COLO668 (cell line): ENCODE results near the gene NSL1.
"Not testable (repeated sequence)": the region's sequence is repeated elsewhere in the genome, so short reads cannot be mapped to it uniquely, and the experiment has no call there.

Experiments used
- DNase-seq: peaks from one replicate; lab custom pipeline; 2025; ENCODE audit not compliant: unreplicated experiment; lab: John Stamatoyannopoulos, UW

NSL1 gene

DNA sequence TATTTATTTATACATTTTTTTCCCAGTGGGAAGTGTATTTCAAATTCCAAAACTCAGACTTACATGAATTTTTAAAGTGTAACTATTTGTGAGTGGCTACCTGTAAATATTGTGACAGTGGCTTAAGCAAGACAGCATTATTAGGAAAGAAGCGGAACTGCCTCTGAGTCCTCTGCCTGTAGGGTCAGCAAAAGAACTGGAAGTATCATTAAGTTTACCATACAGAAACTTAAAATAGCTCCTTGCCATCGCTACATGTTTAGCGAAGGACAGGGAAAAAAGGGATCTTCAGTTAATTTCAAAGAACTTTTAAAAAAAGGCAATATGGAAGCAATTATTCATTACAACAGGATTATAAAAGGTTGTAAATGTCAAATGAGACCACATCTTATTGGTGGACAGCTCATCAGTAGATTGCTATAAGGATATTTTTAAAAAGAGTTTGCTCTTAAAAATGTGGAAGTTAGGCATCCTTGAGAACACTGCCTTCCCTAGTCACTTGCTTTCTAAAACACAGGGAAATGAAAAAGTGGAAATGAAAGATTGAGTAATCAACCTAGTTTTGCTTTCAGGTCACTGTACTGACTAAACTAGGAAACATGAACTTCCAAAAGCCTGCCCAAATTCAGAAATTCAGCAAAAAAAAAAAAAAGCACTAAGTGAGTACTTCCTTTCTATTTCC lies 39.2 kb downstream of the NSL1 start:
- no peak for DNase-seq

DNA sequence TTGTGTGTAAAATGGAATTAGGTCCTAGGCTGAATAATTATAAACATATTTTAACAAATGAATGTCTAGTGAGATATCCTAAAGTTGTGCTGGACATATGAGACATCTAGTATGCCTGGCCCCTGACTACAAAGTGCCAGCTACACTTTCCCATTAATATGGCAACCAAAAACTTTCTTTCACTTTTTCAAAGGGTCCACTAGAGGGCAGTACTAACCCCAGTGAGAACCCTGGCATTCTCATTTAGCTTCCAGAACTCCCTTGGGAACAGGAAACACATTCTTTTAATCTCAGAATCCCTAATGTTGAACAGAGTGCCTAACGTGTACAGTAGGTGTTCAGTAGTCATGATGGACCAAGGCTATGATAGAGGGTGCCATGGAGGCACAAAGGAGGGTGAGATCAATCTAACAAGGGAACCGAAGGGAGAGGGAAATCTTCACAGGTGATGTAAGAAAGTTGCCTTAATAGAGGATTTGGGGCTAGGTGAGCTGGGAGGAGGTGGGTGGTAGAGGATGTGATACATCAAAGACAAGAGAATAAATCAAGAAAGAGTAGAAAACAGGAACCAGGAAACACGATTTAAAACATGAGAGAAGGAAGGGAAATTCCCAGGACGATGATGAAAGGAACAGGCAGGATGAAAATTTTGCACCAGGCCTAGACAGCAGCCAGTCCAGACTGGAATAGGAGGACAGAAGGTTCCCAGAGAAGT lies 41.6 kb downstream of the NSL1 start:
- DNase-seq, result peak; percentile 25

DNA sequence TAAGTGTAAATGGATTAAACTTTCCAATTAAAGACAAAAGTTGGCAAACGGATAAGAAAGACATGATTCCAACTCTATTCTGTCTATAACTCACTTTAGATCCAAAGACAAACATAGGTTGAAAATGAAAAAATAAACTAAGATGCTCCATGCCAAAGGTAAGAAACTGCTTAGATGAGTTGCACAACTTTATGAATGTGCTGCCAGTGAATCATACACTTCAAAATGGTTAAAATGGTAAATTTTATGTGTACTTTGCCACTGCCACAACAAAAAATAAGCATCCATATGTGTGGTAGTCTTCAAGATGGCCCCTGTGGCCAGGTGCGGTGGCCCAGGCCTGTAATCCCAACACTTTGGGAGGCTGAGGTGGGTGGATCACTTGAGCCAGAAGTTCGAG lies 45.0 kb downstream of the NSL1 start:
- DNase-seq, result no peak

DNA sequence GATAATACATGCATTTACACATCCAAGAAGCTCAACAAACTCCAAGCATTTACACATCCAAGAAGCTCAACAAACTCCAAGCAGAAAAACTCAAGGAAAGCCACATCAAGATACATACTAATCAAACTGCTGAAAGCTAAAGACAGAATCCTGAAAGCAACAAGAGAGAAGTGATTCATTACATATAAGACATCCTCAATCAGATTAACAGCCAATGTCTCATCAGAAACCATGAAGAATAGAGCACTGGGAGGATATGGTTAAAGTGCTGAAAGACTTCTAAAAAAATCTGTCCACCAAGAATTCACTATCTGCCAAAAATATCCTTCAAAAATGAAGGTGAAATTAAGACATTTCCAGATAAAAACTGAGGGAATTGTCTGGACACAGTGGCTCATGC lies 46.3 kb downstream of the NSL1 start:
- no peak for DNase-seq

DNA sequence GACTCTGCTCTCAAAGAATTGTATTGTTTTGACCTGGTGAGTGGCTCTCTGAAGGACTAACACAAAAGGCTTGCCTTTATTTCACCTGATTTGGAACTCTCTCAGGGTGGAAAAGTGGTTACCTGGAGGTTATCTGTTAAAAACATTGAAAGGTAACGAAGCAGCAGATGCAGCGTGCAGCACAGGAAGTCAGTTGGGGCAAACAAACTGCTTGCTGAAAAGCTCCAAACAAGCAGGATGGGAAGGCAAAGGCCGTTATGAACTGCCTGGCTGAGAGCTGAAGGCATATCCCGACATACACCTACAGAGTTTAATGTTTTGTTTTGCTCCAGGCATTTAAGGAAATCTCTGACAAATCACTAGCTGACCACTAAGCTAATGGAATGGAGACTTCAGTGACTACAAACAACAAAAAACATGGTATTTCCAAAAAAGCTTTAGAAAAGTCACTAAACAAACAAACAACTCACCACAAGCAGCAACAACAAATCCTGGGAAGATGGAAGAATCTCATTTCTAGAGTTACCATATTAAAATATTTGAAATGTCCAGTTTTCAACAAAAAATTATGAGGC lies 47.6 kb downstream of the NSL1 start:
- no peak for DNase-seq

DNA sequence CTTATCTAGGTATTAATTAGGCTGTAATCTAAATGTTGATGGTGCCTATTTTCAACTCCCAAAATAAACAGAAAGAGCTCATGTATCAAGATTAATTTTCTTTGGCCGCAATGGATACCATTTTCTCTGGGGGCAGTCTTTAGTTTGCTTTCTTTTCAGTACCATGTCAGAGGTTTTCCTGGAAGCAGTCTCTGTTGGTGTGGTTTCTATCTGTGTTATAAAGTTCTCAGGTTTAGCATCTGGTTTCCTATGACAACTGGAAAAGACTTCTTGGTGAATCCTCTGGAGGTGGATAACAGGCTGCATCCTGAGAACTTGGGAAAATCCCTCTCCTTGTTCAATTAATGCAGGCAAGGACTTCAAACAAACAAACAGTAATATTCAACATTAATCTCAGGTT lies 53.2 kb downstream of the NSL1 start:
- no peak for DNase-seq

DNA sequence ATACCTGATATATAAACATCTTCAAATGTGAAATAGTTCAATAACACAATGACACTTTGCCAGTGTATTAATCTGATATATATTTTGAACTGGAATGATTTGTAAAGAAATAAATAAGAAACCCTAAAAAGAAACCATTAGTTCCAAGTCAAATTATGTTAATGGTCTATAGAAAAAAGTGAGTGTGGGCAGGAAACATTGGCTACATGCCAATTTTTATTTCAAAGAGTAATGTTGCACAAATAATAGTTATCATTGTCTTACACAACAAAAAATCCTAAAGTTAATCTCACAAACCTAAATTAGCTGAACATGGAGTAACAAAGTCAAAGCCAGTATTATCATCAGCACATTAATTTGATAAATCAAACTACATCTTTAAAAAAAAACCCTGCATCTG lies 54.0 kb downstream of the NSL1 start:
- no peak for DNase-seq

DNA sequence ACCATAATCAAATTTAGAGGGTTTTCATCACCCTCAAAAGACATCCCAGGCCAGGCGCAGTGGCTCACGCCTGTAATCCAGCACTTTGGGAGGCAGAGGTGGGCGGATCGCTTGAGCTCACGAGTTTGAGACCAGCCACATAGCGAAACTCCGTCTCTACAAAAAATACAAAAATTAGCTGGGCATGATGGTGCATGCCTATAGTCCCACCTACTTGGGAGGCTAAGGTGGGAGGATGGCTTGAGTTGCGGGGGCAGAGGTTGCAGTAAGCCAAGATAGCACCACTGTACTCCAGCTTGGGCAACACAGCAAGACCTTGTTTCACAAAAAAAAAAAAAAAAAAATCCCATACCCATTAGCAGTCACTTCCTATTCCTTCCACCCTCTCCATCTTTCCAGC lies 58.5 kb downstream of the NSL1 start:
- DNase-seq, result no peak

DNA sequence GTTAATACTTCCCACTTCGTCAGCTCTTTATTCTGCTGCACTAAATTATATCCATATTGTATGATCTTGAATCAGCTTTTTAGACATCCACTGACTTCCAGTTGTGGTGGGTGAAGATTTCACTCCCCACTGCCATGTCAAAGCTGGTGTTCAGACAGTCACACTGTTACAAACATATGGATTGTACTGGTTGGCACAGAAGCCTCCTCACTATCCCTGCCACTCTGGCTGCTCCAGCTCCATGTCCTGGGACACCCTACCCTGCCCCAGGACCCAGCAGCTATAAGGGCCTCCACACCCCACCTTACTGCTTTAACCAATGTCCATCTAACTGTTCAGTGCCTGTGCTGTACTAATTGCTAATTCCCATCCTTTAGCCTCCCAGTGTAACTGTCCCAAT lies 59.9 kb downstream of the NSL1 start:
- no peak for DNase-seq

DNA sequence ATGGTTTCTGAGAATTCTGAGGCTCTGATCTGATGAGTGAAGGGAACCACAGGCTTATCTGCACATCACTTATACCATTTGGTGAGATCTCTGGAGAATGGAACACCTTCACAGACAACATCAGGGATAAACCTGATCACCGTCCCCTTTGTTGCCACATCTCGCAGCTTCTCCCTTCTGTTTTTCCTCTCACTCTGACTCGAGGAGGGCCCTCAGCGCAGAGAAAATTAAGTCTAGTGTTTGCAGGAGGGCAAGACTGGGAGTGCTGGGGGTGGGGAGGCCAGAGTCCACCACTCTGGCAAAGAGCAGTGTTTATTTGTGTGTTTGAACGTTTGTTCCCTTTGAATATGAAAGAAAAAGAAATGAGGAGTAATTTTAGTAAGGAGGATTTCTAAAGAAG lies 63.0 kb downstream of the NSL1 start:
- DNase-seq, result no peak

DNA sequence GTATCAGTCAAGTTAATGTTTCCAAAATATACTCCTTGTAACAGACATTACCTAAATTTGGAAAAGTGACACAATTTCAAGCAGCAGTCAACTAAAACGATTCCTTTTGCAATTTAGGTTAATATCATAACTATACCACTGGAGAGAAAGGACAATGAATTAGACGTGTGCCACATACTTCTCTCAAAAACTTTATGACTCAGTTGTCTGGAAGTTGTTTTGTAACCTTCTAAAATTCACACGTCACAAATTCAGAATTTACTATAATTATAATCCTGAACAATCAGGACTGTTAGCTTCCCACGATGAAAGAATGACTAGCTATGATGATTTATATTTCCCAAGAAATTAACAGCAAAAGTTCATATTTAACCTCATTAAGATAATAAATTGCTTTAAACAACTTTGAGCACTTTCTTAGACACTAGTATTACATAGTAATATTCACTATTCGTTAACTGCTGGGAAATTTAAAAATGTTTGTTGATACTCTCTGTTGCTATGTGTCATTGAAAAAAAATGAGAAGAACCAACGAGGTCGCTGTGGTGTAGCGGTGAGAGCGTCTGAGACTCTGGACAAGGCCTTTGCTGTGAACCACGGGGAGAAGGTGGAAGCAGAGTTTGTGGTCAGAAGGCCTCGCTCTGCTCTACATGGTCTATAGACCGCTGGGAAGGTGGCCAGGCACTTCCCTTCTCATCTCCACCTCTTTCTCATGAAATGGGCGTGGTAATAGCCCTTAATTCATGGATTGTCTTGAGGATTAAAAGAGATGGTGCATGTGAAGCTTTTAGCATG lies 64.0 kb downstream of the NSL1 start:
- no peak for DNase-seq

DNA sequence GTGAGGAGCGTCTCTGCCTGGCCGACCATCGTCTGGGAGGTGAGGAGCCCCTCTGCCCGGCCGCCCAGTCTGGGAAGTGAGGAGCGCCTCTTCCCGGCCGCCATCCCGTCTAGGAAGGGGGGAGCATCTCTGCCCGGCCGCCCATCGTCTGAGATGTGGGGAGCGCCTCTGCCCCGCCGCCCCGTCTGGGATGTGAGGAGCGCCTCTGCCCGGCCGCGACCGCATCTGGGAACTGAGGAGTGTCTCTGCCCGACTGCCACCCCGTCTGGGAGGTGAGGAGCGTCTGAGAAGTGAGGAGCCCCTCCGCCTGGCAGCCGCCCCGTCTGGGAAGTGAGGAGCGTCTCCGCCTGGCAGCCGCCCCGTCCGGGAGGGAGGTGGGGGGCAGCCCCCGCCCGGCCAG lies 66.9 kb downstream of the NSL1 start:
- not testable (repeated sequence) for DNase-seq

DNA sequence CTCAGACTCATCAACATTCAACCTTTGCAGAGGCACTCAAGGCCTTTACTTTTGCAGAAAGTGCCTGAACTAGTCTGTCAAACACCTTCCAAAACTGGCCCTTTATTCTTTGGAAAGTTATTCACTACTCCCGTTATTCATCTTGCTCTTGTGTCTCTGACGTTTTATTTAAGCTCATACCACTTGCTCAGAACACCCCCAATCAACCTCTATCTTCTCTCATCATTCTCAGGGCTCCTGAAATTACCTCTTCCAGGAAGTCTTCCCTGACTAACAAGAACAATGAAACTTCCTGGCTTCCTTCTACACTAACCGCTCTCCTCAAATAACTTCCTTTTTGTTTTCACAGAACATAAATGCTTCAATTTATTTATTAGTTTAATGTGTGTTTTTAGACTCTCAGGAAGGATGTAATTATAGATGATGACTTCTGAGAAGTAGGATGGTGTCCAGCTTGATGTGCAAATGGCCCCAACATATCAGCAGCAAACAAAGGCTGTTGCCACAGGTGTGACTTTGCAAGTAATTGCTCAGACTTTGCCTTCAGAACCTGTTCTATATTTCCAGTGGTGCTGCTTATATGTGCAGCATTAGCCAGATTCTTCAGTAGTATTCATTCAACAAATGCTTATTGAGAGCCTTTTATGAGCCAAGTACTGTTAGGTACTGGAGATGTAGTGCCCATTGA lies 69.2 kb downstream of the NSL1 start:
- DNase-seq, result no peak

DNA sequence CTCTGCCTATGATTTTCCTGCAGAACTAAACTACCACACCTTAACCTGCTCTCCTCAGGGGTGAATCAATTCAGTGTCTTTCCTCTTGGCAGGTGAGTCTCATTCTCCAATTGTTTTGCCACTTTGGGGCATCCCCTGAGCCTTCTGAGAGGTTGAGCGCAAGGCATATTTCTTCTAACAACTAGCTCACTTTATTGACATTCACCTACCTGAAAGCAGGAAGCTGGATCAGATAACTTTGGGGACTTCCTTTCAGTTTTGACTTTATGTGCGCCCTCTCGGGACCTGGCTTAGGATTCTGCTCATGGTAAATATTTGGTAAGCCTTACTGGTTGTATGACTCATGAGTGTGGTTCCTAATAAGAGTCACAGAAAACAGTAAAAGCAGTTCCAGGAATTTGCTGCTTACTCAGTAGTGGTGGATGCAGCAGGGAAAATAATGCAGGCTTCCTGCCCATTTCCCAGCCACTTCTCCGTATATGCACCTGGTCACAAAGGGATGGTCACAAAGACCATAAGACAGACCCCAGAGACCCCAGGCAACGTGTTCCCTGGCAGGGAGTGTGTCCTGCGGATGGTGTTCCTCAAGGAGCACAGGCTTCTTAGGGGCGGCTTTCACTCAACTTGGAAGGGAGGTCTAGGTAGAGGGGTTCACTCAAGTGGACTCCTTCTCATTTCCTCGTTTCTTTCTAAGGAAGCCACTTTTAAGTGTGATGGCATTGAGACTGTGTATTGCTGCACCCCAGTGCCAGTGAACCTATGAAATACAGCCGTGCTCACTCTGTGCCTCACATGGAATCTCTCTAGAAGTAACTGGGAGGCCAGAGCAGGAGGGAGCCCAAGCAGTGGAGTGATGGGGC lies 70.0 kb downstream of the NSL1 start:
- no peak for DNase-seq

DNA sequence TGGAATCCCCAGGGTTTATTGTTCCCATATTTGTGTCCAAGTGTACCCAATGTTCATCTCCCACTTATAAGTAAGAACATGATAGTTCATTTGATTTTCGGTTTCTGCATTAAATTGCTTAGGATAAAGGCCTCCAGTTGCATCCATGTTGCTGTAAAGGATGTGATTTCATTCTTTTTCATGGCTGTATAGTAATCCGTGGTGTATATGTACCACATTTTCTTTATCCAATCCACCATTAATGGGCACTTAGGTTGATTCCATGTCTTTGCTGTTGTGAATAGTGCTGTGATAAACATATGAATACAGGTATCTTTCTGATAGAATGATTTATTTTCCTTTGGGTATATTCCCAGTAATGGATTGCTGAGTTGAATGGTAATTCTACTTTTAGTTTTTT lies 71.9 kb downstream of the NSL1 start:
- no peak for DNase-seq

DNA sequence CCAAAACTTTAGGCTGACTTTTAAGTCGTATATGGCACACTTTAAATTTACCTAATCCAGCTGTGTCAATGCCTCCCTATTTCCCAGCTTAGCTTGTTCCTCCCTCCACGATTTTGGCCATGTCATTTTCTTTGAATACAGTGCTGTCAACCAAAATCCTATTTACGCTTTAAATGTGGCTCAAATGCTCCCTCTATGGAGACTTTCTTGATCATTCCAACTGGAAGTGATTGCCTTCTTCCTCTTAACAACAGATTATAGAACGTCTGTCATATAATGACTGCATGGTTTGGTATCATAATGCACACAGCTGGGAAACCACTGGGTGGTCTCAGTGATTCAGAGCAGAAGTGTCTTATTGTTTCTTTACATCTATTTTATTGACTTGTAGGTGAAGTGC lies 73.1 kb downstream of the NSL1 start:
- no peak for DNase-seq

DNA sequence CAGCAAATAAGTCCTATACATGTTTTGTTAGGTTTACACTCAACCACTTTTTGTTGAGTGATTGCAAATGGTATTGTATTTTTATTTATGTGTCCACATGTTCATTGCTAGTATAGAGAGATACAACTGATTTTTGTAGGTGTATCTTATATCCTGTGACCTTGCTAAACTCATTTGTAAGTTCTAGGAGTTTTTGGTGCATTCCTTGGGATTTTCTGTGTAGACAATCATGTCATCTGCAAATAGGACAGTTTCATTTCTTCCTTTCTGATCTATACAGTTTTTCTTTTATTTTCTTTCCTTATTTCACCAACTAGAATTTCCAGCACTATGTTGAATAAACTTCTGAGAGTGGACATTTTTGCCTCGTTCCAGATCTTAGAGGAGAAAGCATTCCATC lies 75.4 kb downstream of the NSL1 start:
- no peak for DNase-seq

DNA sequence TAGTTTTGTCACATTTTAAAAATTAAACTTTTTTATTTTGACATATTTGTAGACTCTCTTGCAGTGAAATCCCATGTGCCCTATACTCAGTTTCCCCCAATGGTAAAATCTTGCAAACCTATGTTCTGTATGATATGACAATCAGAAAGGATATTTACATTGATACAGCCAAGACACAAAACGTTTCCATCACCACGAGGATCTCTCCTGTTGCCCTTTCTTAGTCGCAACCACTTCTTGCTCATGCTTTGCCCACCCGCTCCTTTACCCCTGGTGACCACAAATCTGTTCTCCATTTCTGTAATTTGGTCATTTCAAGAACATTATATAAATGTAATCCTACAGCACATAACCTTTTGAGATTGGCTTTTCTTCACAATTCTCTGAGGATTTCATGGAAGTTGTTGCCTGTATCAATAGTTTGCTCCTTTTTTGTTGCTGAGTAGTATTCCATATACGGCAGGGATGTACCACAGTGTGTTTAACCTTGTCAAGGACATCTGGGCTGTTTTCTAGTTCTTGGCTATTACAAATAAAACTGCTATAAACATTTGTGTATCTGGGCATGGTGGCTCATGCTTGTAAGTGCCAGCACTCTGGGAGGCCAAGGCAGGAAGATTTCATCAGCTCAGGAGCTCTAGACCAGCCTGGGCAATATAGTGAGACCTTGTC lies 78.0 kb downstream of the NSL1 start:
- DNase-seq, result no peak

DNA sequence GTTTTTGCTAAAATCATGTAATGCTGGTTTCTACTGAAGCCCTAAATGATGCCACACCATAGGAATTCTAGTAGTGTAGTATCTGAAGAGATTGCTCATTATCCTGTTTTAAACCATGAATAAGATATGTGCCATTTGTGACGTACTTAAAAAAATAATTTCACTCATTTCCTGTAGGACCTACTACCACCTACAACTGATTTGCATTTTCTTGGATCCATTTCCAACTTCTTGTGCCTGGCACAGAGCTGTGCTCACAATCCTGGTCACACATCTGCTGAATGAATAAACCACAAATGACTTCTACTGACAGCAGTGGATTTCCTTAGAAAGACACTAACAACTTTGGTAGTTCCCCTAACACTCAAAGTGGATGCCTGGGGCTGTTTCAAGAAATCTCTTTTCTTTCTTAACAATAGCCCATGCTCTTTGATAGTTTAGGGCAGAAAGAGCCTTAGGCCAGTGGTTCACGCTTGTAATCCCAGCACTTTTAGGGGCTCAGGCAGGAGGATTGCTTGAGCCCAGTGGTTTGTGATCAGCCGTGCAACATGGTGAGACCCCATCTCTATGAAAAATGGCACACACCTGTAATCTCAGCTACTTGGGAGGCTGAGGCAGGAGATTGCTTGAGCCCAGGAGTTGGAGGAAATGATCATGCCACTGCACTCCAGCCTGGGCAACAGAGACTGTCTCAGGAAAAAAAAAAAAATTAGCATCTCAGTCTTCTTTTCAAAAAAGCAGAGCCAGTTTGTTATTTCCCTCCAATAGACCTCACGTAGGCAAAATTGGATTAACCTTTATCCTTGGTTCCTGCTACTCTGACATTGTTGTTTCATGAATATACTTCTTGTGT lies 78.9 kb downstream of the NSL1 start:
- DNase-seq, result no peak
